Ovary (tissue), 9 donors: ENCODE measurements around the gene LCA5. TPM values are rescaled to one million over a fixed set of nuclear protein-coding genes. Genes with fewer than 3 reads are reported as not detected.
"Not testable (repeated sequence)": the region's sequence is repeated elsewhere in the genome, so short reads cannot be mapped to it uniquely, and the experiment has no call there.

Experiments
- DNase-seq, 5 donors: peaks; one replicate each; pipeline ENCODE4 v3.0.0-alpha.2; 2019 to 2020
- H3K27ac ChIP-seq, 2 donors: fragments of 200-600 bp; one replicate each; pipeline versions ENCODE4 v1.5.1 to v1.8.0; 2019 to 2022
- H3K27me3 ChIP-seq: fragments of 200-600 bp; one replicate; pipeline ENCODE4 v1.8.0; 2022
- H3K36me3 ChIP-seq: fragments of 200-600 bp; sonication (generic); one replicate; pipeline ENCODE4 v1.5.1; 2019
- H3K4me1 ChIP-seq: one replicate; pipeline ENCODE4 v1.8.1; 2013; ENCODE audit warnings: mild to moderate bottlenecking, moderate library complexity; ENCODE audit not compliant: insufficient read depth
- H3K4me3 ChIP-seq: fragments of 200-600 bp; sonication (generic); one replicate; pipeline ENCODE4 v1.5.1; 2017
- H3K9me3 ChIP-seq, 2 donors: fragments of 200-600 bp in 1 of 2; sonication (generic) in 1 of 2; one replicate each; pipeline versions ENCODE4 v1.5.1 to v1.8.1; 2013 to 2019; ENCODE audit warnings: mild to moderate bottlenecking in 1 of 2, moderate library complexity in 1 of 2
- CTCF ChIP-seq, 3 donors: fragments of 450-650 bp in 2 of 3; fragments of 200-600 bp in 1 of 3; IDR thresholded peaks; one replicate each; pipeline versions ENCODE4 v1.5.1 to v1.8.0; 2016 to 2022; ENCODE audit warnings: antibody characterized with exemption in 3 of 3, mild to moderate bottlenecking in 1 of 3
- EP300 ChIP-seq: sonication (generic); formaldehyde crosslinking; IDR thresholded peaks from one replicate; pipeline ENCODE4 v1.6.1; 2017; ENCODE audit warnings: antibody characterized with exemption
- POLR2A ChIP-seq: fragments of 450-650 bp; IDR thresholded peaks from one replicate; pipeline ENCODE4 v1.6.1; 2017; ENCODE audit warnings: antibody characterized with exemption, mild to moderate bottlenecking, moderate library complexity
- WGBS, 3 donors: extraction: QIAGEN DNeasy Blood & Tissue Kit in 1 of 3; methylation state at CpG; one replicate each; pipeline versions ENCODE4 v1.1.5 to v1.1.7; 2013 to 2017; 5-methylcytosine and 5-hydroxymethylcytosine counted together
- intact Hi-C, 4 donors: fragments of 100-400 bp; cut with DNase I; formaldehyde crosslinking; loops; one replicate each; pipeline versions ENCODE4 v1.11.0 to v1.15.1; 2022 to 2023
- polyA plus RNA-seq, 2 donors: library from polyadenylated mRNA; stranded (reverse); fragments of 200-250 nt in 1 of 2; fragments of 350-450 nt in 1 of 2; fragmentation: Illumina TruSeq in 1 of 2; extraction: RNeasy Lipid Tissue Mini Kit (QIAGEN cat#74804) in 1 of 2; gene quantifications; one replicate each; pipeline ENCODE4 v1.2.3, GENCODE V29; 2013 to 2014
- total RNA-seq, 7 donors: library from RNA; depleted of rRNA in 2 of 7; stranded (reverse); fragments of >200 nt in 2 of 7; fragmentation: NEBNext Ultra II Directional in 3 of 7; extraction: Animal tissue kit (Norgen Biotek cat#: 25700) in 3 of 7; gene quantifications; one replicate each; pipeline versions ENCODE4 v1.1.0 to v1.2.4, GENCODE V29; 2016 to 2023
- donor health status: DM: no; HTN: no; CAD: no; lungs with moderate emphysema.
- donor health status: DM: no; HTN: no; CAD: no.
- donor health status: Bipolar disorder and iron deficiency.
- donor health status: DM: yes; HTN: yes; CAD: no.
- donor health status: DM: no; HTN: no; CAD: no.
- donor health status: DM: yes; HTN: yes; CAD: no.

LCA5 gene
- total and polyA plus RNA-seq, 9 donors: 4.9 to 11.4 (median 8.9) TPM

- DNase-seq: no peak
- H3K4me1 ChIP-seq: no peaks in the 10 kb centered on the region
- H3K36me3 ChIP-seq: no peaks in the 10 kb centered on the region
- no peak overlapping the region for H3K27ac ChIP-seq
- no peak for TF ChIP-seq EP300
- no peak for TF ChIP-seq CTCF (IDR thresholded peaks at IDR 0.05)
- TF ChIP-seq POLR2A: no peak
- intact Hi-C loops: no loop called here
- H3K27me3 ChIP-seq: no peaks in the 10 kb centered on the region
- no peaks in the 10 kb centered on the region for H3K9me3 ChIP-seq
- 76 to 79% (median 77%) methylated on average over 4 of the region's 4 CpGs for WGBS, 3 donors
- H3K4me3 ChIP-seq: no peak overlapping the region
Observed at GRCh38 chr6:79446006-79446405, 91.2 kb downstream of the LCA5 start.

- H3K4me1 ChIP-seq, DNase-seq, H3K4me3 ChIP-seq, H3K9me3 ChIP-seq, H3K27ac ChIP-seq, H3K27me3 ChIP-seq, H3K36me3 ChIP-seq, intact Hi-C loops: not testable (repeated sequence)
- 66 to 74% (median 73%) methylated on average over 3 of the region's 3 CpGs for WGBS, 3 donors
Observed at GRCh38 chr6:79443876-79444275, 93.4 kb downstream of the LCA5 start.

DNA sequence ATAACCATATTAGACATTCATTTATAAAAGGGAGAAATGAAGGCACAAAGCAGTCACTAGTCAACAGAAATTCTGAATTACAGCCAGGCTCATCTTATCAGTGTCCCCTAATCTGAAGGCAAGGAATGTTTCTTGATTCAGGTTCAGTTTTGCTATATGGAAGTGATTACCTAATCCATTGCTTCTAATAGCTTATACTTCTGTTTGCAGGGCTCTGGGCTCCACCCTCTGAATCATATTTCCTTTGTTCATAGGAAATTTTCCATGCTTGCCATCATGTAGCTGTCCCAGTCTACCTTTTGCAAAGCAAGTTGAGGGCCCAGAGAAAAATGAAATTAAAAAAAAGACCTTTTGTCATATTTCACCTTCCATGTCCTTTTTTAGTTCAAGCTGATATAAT lies 96.0 kb downstream of the LCA5 start:
- DNase-seq: no peak
- intact Hi-C loops: no loop called here
- H3K9me3 ChIP-seq: no peaks in the 10 kb centered on the region
- H3K4me1 ChIP-seq: peaks cover 2% of the 10 kb centered on the region
- H3K27ac ChIP-seq: no peak overlapping the region
- no peak for TF ChIP-seq POLR2A
- no peak for TF ChIP-seq EP300
- no peak for TF ChIP-seq CTCF (IDR thresholded peaks at IDR 0.05)
- no peak overlapping the region for H3K4me3 ChIP-seq
- H3K27me3 ChIP-seq: no peaks in the 10 kb centered on the region
- H3K36me3 ChIP-seq: no peaks in the 10 kb centered on the region

DNA sequence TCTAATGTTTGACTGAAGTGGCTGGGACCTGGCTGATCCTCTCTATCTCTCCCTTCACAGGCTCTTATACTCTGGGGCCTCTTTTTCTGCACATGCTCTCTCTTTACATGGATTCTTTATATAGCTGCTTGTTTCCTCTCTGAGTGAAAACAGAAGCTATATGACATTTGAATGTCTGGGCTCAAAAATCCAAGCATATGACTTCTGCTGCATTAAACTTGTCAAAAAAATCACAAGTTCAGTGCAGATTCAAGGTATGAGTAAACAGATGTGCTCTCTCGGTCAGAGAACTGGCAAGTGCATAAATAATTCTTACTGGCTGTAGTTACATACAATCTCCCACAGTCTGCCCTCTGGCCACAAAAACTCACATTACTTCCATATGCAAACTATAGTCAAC lies 96.6 kb downstream of the LCA5 start:
- intact Hi-C loops: no loop called here
- no peak for DNase-seq
- TF ChIP-seq EP300 (no peak), POLR2A (no peak), CTCF (IDR thresholded peaks at IDR 0.05) (no peak)
- H3K4me3 ChIP-seq: no peak overlapping the region
- H3K4me1 ChIP-seq: peaks cover 2% of the 10 kb centered on the region
- H3K27ac ChIP-seq: no peak overlapping the region
- no peaks in the 10 kb centered on the region for H3K9me3 ChIP-seq
- 63 to 96% (median 88%) methylated on average over 1 of the region's 1 CpG for WGBS, 3 donors
- H3K36me3 ChIP-seq: no peaks in the 10 kb centered on the region
- no peaks in the 10 kb centered on the region for H3K27me3 ChIP-seq

DNA sequence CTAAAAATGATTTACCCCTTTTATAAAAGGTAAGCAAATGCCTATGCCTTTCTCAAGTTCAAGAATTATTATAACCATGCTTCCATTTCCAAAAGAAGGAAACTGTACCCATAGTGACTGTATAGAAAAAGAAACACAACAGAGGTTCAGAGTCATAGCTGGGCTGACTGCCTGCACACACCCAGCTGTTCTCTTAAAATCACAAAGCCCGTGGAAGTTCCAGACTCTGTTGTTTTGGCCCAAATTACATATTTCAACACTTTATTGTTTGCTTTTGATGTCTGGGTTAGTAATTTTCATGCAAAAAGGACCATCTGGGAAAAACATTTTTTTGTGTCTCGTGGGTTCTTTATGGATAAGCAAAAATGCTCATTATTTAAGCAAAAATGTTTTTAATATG lies 99.2 kb downstream of the LCA5 start:
- DNase-seq: peak in 2 of 5 donors; percentile 30 to 38
- Histone ChIP-seq H3K36me3 (no peaks in the 10 kb centered on the region), H3K4me3 (no peak overlapping the region), H3K27me3 (no peaks in the 10 kb centered on the region), H3K9me3 (no peaks in the 10 kb centered on the region), H3K4me1 (peaks cover 2% of the 10 kb centered on the region), H3K27ac (no peak overlapping the region)
- 5 to 8% (median 6%) methylated on average over 2 of the region's 2 CpGs for WGBS, 3 donors
- TF ChIP-seq CTCF (IDR thresholded peaks at IDR 0.05) (no peak), POLR2A (no peak), EP300 (no peak)
- intact Hi-C loops: no loop called here
